NB4 (cell line): Measurements from ENCODE around the gene MOCOS.

Source experiments
- CTCF ChIP-seq: IDR thresholded peaks from one replicate; pipeline ENCODE4 v1.5.1; 2012; ENCODE audit warnings: low read depth, low read length
- MAX ChIP-seq: IDR thresholded peaks from 2 replicates; pipeline ENCODE4 v1.6.1; 2011; ENCODE audit warnings: low read depth, low read length
- MYC ChIP-seq: IDR thresholded peaks from 2 replicates; pipeline ENCODE4 v1.6.1; 2011; ENCODE audit warnings: low read depth, low read length
- POLR2A ChIP-seq: IDR thresholded peaks from 2 replicates; pipeline ENCODE4 v1.6.1; 2011; ENCODE audit warnings: mild to moderate bottlenecking; ENCODE audit not compliant: insufficient read length; ENCODE audit errors: extremely low read depth

GRCh38 chr18:36250827-36251226, 63.5 kb downstream of the MOCOS start:
- TF ChIP-seq POLR2A (no peak), CTCF (no peak), MAX (no peak), MYC (no peak)
